HL-60 (cell line): ENCODE results near the gene ADAMTS14.

Experiments
- DNase-seq, 2 experiments: peaks; one replicate each; pipeline ENCODE4 v3.0.0-alpha.2; 2010 to 2020; ENCODE audit warnings: low read depth in 1 of 2, low spot score in 1 of 2
- H3K27ac ChIP-seq: fragments of 250-450 bp; sonication (Bioruptor Pico); replicated peaks from 2 replicates; pipeline ENCODE4 v1.5.1; 2020; ENCODE audit warnings: mild to moderate bottlenecking, moderate library complexity
- H3K27me3 ChIP-seq: fragments of 250-450 bp; sonication (Bioruptor Pico); 2 replicates; pipeline ENCODE4 v1.5.1; 2021; ENCODE audit warnings: mild to moderate bottlenecking, moderate library complexity; ENCODE audit not compliant: insufficient read depth, poor library complexity, severe bottlenecking
- H3K4me3 ChIP-seq: replicated peaks from 2 replicates; pipeline ENCODE4 v1.5.1; 2011; ENCODE audit warnings: mild to moderate bottlenecking, control low read depth, low read length; ENCODE audit not compliant: insufficient read depth
- GABPA ChIP-seq: IDR thresholded peaks from 2 replicates; pipeline ENCODE4 v1.6.1; 2012; ENCODE audit warnings: low read depth
- POLR2AphosphoS5 ChIP-seq: IDR thresholded peaks from 2 replicates; pipeline ENCODE4 v1.6.1; 2012; ENCODE audit warnings: low read depth
- SPI1 ChIP-seq: IDR thresholded peaks from 2 replicates; pipeline ENCODE4 v1.6.1; 2012; ENCODE audit warnings: low read depth, mild to moderate bottlenecking, borderline replicate concordance
- TF ChIP-seq, protein P1 (sequence below): IDR thresholded peaks from one replicate; pipeline ENCODE4 v1.5.1; 2011; ENCODE audit warnings: low read length, control low read depth, inconsistent platforms; ENCODE audit not compliant: insufficient read depth
- TF ChIP-seq, protein P2 (sequence below): IDR thresholded peaks from 2 replicates; pipeline ENCODE4 v1.6.1; 2012; ENCODE audit warnings: low read depth; ENCODE audit not compliant: insufficient replicate concordance

The ADAMTS14 gene

DNA sequence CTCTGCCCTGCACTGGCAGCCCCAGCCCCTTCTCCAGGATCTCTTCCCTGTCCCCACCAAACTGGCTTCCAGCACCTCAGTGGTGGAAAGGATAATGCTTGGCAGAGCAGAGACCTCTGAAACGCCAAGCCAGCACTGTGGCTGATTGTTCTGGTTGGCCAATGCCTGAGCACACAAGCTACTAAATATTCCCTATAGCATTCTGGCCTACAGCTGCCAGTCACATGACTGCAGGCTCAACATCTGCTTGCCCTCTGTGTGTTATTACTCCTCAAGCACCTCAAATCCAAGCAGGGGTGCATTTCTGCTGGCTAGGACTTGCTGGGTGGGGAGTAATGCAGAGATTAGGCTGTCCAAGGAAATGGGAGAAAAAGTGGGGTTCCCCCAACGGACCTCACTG lies 106.8 kb downstream of the ADAMTS14 start:
- no peak overlapping the region for H3K27ac ChIP-seq
- no peak for DNase-seq
- no peaks in the 10 kb centered on the region for H3K27me3 ChIP-seq

DNA sequence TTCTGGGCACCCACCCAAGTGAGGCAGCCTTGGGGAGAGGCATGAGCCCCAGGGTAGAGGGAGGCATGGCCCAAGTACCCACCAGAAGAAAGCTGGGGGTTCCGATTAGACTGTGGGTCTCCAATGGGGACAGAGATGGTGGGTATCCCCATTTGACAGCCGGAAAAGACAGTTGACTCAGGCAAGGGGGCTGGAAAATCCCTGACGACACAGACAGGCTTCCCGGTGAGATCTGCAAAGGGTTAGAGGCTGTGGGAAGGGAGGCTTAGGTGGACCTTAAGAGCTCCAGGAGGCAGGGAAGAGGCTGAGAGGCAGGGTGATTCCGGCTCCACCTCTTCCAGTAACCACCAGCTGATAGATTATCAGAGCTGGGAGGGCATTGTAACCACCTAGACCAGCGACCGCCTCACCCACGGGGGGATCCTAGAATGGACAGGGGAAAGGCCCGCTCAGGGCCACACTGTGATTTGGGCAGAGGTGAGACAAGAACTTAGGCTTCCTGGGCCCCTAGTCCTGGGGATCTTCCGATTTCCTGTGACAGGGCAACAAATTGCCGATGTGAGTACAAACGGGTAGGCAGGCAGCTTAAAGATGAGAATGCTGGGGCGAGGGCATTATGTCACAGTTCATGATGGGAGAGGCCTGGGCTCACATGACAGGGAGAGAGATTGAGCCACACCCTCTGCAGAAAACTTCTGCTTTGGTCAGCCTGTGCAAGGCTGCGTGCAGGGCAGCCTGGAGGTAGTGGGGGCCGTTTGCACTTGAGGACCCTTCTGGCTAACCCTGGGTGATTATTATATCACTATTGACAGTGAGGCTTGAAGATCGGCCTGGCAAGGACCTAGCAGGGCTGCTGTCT lies 107.4 kb downstream of the ADAMTS14 start:
- Histone ChIP-seq H3K27me3 (no peaks in the 10 kb centered on the region), H3K4me3 (no peak overlapping the region), H3K27ac (no peak overlapping the region)
- TF ChIP-seq, protein P1, sequence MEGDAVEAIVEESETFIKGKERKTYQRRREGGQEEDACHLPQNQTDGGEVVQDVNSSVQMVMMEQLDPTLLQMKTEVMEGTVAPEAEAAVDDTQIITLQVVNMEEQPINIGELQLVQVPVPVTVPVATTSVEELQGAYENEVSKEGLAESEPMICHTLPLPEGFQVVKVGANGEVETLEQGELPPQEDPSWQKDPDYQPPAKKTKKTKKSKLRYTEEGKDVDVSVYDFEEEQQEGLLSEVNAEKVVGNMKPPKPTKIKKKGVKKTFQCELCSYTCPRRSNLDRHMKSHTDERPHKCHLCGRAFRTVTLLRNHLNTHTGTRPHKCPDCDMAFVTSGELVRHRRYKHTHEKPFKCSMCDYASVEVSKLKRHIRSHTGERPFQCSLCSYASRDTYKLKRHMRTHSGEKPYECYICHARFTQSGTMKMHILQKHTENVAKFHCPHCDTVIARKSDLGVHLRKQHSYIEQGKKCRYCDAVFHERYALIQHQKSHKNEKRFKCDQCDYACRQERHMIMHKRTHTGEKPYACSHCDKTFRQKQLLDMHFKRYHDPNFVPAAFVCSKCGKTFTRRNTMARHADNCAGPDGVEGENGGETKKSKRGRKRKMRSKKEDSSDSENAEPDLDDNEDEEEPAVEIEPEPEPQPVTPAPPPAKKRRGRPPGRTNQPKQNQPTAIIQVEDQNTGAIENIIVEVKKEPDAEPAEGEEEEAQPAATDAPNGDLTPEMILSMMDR: no peak
- TF ChIP-seq SPI1 (no peak), POLR2AphosphoS5 (no peak), GABPA (no peak)
- TF ChIP-seq, protein P2, sequence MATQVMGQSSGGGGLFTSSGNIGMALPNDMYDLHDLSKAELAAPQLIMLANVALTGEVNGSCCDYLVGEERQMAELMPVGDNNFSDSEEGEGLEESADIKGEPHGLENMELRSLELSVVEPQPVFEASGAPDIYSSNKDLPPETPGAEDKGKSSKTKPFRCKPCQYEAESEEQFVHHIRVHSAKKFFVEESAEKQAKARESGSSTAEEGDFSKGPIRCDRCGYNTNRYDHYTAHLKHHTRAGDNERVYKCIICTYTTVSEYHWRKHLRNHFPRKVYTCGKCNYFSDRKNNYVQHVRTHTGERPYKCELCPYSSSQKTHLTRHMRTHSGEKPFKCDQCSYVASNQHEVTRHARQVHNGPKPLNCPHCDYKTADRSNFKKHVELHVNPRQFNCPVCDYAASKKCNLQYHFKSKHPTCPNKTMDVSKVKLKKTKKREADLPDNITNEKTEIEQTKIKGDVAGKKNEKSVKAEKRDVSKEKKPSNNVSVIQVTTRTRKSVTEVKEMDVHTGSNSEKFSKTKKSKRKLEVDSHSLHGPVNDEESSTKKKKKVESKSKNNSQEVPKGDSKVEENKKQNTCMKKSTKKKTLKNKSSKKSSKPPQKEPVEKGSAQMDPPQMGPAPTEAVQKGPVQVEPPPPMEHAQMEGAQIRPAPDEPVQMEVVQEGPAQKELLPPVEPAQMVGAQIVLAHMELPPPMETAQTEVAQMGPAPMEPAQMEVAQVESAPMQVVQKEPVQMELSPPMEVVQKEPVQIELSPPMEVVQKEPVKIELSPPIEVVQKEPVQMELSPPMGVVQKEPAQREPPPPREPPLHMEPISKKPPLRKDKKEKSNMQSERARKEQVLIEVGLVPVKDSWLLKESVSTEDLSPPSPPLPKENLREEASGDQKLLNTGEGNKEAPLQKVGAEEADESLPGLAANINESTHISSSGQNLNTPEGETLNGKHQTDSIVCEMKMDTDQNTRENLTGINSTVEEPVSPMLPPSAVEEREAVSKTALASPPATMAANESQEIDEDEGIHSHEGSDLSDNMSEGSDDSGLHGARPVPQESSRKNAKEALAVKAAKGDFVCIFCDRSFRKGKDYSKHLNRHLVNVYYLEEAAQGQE: no peak
- peak in 1 of 2 experiments; percentile 66 for DNase-seq

More for the DNA sequence above, 106.8 kb downstream of the ADAMTS14 start:
- TF ChIP-seq POLR2AphosphoS5: no peak
- H3K4me3 ChIP-seq: no peak overlapping the region

DNA sequence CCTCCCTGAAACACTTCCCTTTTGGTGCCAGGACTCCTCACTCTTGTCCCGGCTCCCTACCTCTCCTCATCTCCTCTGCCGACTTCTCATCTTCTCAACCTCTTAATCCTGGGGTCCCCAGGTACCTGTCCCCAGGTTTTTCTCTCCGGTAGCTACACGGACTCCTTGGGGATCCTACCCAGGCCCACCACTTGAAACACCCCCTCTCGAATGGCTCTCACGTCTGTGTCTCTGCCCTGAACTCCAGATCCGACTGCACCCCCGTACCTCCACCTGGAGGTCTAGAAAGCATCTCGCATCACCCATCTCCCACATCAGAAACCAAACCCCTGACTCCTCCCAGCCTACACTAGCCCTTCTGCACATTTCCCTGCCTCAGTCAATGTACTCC lies 108.1 kb downstream of the ADAMTS14 start:
- Histone ChIP-seq H3K4me3 (no peak overlapping the region), H3K27me3 (no peaks in the 10 kb centered on the region), H3K27ac (no peak overlapping the region)
- DNase-seq: no peak
- TF ChIP-seq, protein P1: no peak
- no peak for TF ChIP-seq SPI1
- TF ChIP-seq, protein P2: no peak
- no peak for TF ChIP-seq POLR2AphosphoS5
- no peak for TF ChIP-seq GABPA

DNA sequence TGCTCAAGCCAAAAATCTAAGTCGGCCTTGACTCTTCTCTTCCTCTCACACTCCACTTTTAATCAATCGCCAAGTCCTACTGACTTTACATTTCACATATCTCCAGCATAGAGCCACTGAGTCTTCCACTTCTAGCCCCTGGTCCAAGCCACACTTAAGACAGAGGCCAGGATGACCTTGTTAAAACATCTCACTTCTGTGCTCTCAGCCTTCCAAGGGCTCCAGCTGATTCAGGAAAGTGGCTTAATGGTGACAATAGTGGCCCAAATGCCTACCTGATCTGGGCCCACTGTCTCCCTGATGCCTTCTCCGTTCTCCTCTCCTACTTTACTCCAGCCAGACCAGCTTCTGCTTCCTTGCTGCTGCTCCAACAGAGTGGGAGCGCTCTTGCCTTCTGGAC lies 108.5 kb downstream of the ADAMTS14 start:
- no peaks in the 10 kb centered on the region for H3K27me3 ChIP-seq
- DNase-seq: no peak
- H3K27ac ChIP-seq: no peak overlapping the region
- no peak overlapping the region for H3K4me3 ChIP-seq
- no peak for TF ChIP-seq POLR2AphosphoS5
- TF ChIP-seq, protein P1: no peak
- TF ChIP-seq, protein P2: no peak
- no peak for TF ChIP-seq SPI1
- TF ChIP-seq GABPA: no peak
